ENCODE measurements around the gene ANKRD40. TPM values are rescaled to one million over a fixed set of nuclear protein-coding genes. Genes with fewer than 3 reads are reported as not detected.
A peak's percentile ranks its signal among the peaks of the same experiment; 100 is the strongest.
"Not testable (repeated sequence)": the region's sequence is repeated elsewhere in the genome, so short reads cannot be mapped to it uniquely, and the experiment has no call there.

ANKRD40 gene
- total and polyA plus RNA-seq, 3 donors from 2014 or later, result 24.3 to 31.7 (median 24.7) TPM

DNA sequence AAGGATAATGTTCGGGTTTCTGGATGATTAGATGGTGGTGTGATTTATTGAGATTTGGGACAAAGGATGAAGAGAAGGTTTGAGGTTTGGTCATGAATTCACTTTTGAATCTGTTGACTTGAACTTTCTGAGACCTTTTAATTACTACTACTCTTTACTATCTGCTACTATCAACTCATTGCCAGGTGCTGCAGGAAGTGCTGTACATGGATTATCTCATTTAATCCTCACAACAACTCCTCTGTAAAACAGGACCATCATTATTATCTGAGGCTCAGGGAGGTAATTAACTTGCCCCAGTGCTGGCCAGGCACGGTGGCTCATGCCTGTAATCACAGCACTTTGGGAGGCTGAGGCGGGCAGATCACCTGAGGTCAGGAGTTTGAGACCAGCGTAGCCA lies 2.9 kb upstream of the ANKRD40 start:
- no peak for DNase-seq
- H3K36me3 ChIP-seq (ENCODE audit: low read depth, missing control alignments), result no peaks in the 10 kb centered on the region
- intact Hi-C loops (cut with DNase I; ENCODE audit: low total_unique reads), result no loop called here
- no peak for TF ChIP-seq POLR2A (IDR thresholded peaks at IDR 0.05)
- TF ChIP-seq, protein P1, sequence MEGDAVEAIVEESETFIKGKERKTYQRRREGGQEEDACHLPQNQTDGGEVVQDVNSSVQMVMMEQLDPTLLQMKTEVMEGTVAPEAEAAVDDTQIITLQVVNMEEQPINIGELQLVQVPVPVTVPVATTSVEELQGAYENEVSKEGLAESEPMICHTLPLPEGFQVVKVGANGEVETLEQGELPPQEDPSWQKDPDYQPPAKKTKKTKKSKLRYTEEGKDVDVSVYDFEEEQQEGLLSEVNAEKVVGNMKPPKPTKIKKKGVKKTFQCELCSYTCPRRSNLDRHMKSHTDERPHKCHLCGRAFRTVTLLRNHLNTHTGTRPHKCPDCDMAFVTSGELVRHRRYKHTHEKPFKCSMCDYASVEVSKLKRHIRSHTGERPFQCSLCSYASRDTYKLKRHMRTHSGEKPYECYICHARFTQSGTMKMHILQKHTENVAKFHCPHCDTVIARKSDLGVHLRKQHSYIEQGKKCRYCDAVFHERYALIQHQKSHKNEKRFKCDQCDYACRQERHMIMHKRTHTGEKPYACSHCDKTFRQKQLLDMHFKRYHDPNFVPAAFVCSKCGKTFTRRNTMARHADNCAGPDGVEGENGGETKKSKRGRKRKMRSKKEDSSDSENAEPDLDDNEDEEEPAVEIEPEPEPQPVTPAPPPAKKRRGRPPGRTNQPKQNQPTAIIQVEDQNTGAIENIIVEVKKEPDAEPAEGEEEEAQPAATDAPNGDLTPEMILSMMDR (IDR thresholded peaks at IDR 0.05), result no peak
- H3K9me3 ChIP-seq, result no peaks in the 10 kb centered on the region
- H3K27ac ChIP-seq, result no peak overlapping the region
- 84 to 86% methylated on average over 4 of the region's 4 CpGs for WGBS, 2 donors
- peaks cover 23% of the 10 kb centered on the region for H3K4me1 ChIP-seq
- H3K4me3 ChIP-seq, result no peak overlapping the region
- H3K27me3 ChIP-seq, result no peaks in the 10 kb centered on the region

DNA sequence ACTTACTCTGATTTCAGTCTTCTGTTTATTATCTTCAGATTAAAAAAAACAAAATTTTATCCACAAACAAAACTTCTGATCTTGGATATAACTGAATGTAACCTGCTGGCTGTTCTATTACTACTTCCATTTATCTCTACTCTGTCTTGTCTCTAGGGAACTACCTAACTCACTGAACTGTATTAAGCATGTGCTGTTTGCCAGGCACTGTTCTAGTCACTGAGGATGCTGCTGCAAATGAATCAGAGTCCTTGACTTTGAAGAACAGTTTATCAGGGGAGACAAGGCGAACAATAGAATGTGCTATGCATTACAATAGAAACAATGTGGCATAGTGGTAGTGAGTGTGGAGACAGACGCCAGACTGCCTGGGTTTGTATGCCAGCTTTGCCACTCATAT lies 2.3 kb upstream of the ANKRD40 start:
- WGBS, 2 donors, result 61 to 83% methylated on average over 2 of the region's 2 CpGs
- intact Hi-C loops (cut with DNase I; ENCODE audit: low total_unique reads), result no loop called here

DNA sequence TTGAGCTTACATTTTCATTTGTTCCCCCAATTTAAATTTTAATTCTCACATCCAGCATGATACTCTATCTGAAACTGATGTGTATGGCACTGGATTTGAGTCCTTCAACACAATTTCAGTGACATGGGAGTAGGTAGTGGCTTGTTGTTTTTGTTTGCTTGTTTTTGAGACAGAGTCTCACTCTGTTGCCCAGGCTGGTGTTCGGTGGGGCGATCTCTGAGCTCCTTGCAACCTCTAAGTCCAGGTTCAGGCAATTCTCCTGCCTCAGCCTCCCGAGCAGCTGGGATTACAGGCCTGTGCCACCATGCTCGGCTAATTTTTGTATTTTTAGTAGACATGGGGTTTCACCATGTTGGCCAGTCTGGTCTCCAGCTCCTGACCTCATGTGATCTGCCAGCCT lies 1.3 kb upstream of the ANKRD40 start:
- DNase-seq; intact Hi-C loops (cut with DNase I; ENCODE audit: low total_unique reads); H3K36me3 ChIP-seq (ENCODE audit: low read depth, missing control alignments); H3K27me3 ChIP-seq; H3K9me3 ChIP-seq; H3K4me3 ChIP-seq: not testable (repeated sequence)
- 84 to 88% methylated on average over 4 of the region's 4 CpGs for WGBS, 2 donors
- H3K4me1 ChIP-seq, result peaks cover 23% of the 10 kb centered on the region
- peak overlapping the region; percentile 92 to 99 for H3K27ac ChIP-seq

More for the DNA sequence above, 2.3 kb upstream of the ANKRD40 start:
- Histone ChIP-seq H3K36me3 (ENCODE audit: low read depth, missing control alignments) (no peaks in the 10 kb centered on the region), H3K4me3 (no peak overlapping the region), H3K9me3 (no peaks in the 10 kb centered on the region), H3K27me3 (no peaks in the 10 kb centered on the region), H3K4me1 (peaks cover 23% of the 10 kb centered on the region), H3K27ac (peak overlapping the region in 1 of 2 donors; percentile 99)
- no peak for DNase-seq
- TF ChIP-seq, protein P1 (IDR thresholded peaks at IDR 0.05), result no peak
- no peak for TF ChIP-seq POLR2A (IDR thresholded peaks at IDR 0.05)

DNA sequence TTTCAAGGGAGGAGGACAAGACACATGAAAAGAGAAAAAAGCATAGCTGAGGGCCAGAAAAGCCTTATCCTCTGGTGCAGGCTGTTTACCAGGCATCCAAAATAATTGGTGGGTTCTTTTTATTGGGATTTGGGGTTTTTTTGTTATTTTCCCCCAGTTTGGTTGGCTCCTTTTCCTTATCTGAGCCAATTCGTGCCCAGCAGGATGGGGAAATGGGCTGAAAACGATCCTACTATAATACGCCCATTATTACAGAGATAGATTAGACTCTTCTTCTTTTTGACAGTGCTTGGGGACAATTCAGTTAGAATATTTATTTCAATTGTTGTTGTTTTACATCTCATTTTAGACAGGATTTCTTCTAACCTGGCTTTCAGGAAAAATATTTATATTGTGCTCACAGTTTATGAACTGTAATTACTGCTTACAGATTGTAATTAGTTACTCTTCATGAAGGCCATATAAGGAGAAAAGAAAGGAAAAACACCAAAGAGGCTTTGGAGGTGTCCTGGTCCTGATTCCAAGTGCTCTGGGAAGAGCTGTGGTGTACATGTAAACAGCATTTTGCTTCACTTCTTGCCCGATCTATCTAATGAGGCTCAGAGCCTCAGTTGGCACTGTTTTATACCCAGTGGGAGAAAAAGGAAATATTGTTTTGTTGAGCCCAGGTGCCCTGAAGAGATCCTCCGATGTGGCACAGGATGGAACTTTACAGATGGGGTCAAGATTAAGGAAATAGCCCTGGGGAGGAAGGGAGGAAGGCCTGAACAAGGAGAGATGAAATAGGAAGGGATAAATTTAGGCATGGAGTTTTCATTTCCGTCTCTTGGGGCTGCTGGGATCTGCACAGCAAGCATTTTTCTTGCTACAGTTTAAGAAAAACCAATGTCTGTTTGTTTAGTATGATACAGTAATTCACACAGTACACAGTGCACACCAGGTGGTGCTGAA lies 611 bp upstream of the ANKRD40 start:
- intact Hi-C loops (cut with DNase I; ENCODE audit: low total_unique reads), result no loop called here
- H3K36me3 ChIP-seq (ENCODE audit: low read depth, missing control alignments), result no peaks in the 10 kb centered on the region
- peaks cover 23% of the 10 kb centered on the region for H3K4me1 ChIP-seq
- 6 to 8% methylated on average over 6 of the region's 6 CpGs for WGBS, 2 donors
- no peak for TF ChIP-seq POLR2A (IDR thresholded peaks at IDR 0.05)
- TF ChIP-seq, protein P1 (IDR thresholded peaks at IDR 0.05), result no peak
- H3K4me3 ChIP-seq, result peak overlapping the region; percentile 78 to 85
- H3K27me3 ChIP-seq, result no peaks in the 10 kb centered on the region
- peak overlapping the region; percentile 92 to 99 for H3K27ac ChIP-seq
- no peaks in the 10 kb centered on the region for H3K9me3 ChIP-seq
- no peak for DNase-seq

DNA sequence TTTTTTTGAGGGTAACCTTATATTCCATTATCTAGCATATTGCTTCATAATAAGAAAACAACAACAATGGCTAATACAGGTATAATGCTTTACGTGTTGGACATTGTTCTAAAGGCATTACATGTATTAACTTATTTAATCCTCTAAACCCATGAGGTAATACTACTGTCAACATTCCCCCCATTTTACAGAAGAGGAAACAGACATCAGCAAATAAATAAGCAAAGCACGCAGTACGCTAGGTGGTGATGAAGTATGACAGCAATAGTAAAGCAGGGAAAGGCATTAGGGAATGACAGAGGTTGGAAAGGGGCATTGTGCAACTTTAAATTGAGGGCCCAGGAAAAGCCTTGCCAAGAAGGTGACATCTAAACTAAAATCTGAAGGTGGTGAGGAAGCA lies 4.6 kb downstream of the ANKRD40 start:
- Histone ChIP-seq H3K36me3 (ENCODE audit: low read depth, missing control alignments) (no peaks in the 10 kb centered on the region), H3K9me3 (no peaks in the 10 kb centered on the region), H3K27me3 (no peaks in the 10 kb centered on the region), H3K4me1 (peaks cover 2% of the 10 kb centered on the region), H3K4me3 (no peak overlapping the region), H3K27ac (no peak overlapping the region)
- intact Hi-C loops (cut with DNase I; ENCODE audit: low total_unique reads), result no loop called here
- DNase-seq, result no peak
- TF ChIP-seq, protein P1 (IDR thresholded peaks at IDR 0.05), result no peak
- TF ChIP-seq POLR2A (IDR thresholded peaks at IDR 0.05), result no peak
- 84 to 90% methylated on average over 3 of the region's 3 CpGs for WGBS, 2 donors
